HCT116 (cell line): ENCODE results near the gene PSENEN. TPM values are rescaled to one million over a fixed set of nuclear protein-coding genes. Genes with fewer than 3 reads are reported as not detected.

Experiments used
- ATAC-seq: fragments of 200-7000 bp; cut with Tn5 transposase; 2 replicates; pipeline ENCODE4 v1.9.1; 2020; ENCODE audit warnings: mild to moderate bottlenecking, moderate library complexity
- BruUV-seq: library from RNA; stranded (reverse); fragments of 400-500 nt; replicated peaks from 2 replicates; lab custom pipeline; 2021; lab: Mats Ljungman, UMichigan
- CTCF ChIA-PET: fragments of 300-600 bp; sonication (Branson Sonifier 250); formaldehyde crosslinking; loops from one replicate; lab custom pipeline; 2021; ENCODE audit warnings: antibody characterized with exemption; lab: Charles Lee
- POLR2A ChIA-PET: fragments of 300-600, 350-600 bp; sonication (Branson Sonifier 250); formaldehyde crosslinking; loops from one replicate; lab custom pipeline; 2021; ENCODE audit warnings: antibody characterized with exemption; lab: Charles Lee
- RAD21 ChIA-PET, 2 experiments: fragments of 300-600 bp; sonication (Branson Sonifier 250); formaldehyde crosslinking; loops; one replicate each; lab custom pipeline; 2023; ENCODE audit warnings: low total read pairs in 2 of 2; ENCODE audit not compliant: uncharacterized antibody in 2 of 2, unreplicated experiment in 2 of 2, low non-redundant PET in 1 of 2; lab: Charles Lee
- DNase-seq: peaks from one replicate; pipeline ENCODE4 v3.0.0-alpha.2; 2010; ENCODE audit warnings: low read depth, low spot score
- H2AFZ ChIP-seq: fragments of 200-600 bp; shearing (Covaris generic), sonication (generic); 2 replicates; pipeline ENCODE4 v1.6.1; 2017; ENCODE audit warnings: low read depth, mixed run types, mixed read lengths, antibody characterized with exemption, low read length; ENCODE audit not compliant: poor library complexity, severe bottlenecking
- H3K27ac ChIP-seq: 2 replicates; pipeline ENCODE4 v1.5.1; 2012; ENCODE audit warnings: low read depth, low read length
- H3K27me3 ChIP-seq: fragments of 200-600 bp; sonication (generic); 2 replicates; pipeline ENCODE4 v1.6.1; 2016; ENCODE audit warnings: mixed run types, low read length, mixed read lengths; ENCODE audit not compliant: insufficient read depth
- H3K36me3 ChIP-seq, 2 experiments: fragments of 200-500 bp in 1 of 2; fragments of 200-600 bp in 1 of 2; sonication (Bioruptor generic) in 1 of 2; sonication (generic) in 1 of 2; 2 replicates each; pipeline versions ENCODE4 v1.5.1 to v1.6.1; 2014 to 2016; ENCODE audit warnings: low read length in 2 of 2, inconsistent platforms in 1 of 2, mixed read lengths in 1 of 2, mixed run types in 1 of 2; ENCODE audit not compliant: insufficient read depth in 2 of 2, control insufficient read depth in 1 of 2
- H3K4me1 ChIP-seq, 2 experiments: fragments of 200-600 bp in 1 of 2; sonication (generic) in 1 of 2; 2 replicates each; pipeline versions ENCODE4 v1.5.1 to v1.6.1; 2012 to 2017; ENCODE audit warnings: low read length in 2 of 2, inconsistent platforms in 1 of 2, mild to moderate bottlenecking in 1 of 2, mixed read lengths in 1 of 2, mixed run types in 1 of 2, moderate library complexity in 1 of 2; ENCODE audit not compliant: insufficient read depth in 2 of 2, control insufficient read depth in 1 of 2
- H3K4me2 ChIP-seq: fragments of 200-600 bp; sonication (generic); 2 replicates; pipeline ENCODE4 v1.6.1; 2017; ENCODE audit warnings: mixed run types, low read length, mixed read lengths
- H3K4me3 ChIP-seq, 2 experiments: fragments of 200-600 bp in 1 of 2; sonication (generic) in 1 of 2; replicated peaks in 1 of 2; 2 replicates each; pipeline ENCODE4 v1.5.1; 2011 to 2016; ENCODE audit warnings: low read length in 2 of 2, control low read depth in 1 of 2, low read depth in 1 of 2, mild to moderate bottlenecking in 1 of 2, mixed read lengths in 1 of 2, mixed run types in 1 of 2
- H3K79me2 ChIP-seq: fragments of 200-600 bp; sonication (generic); 2 replicates; pipeline ENCODE4 v1.6.1; 2017; ENCODE audit warnings: mild to moderate bottlenecking, mixed run types, low read length, moderate library complexity, mixed read lengths; ENCODE audit not compliant: insufficient read depth
- H3K9ac ChIP-seq: fragments of 200-600 bp; sonication (generic); 2 replicates; pipeline ENCODE4 v1.6.1; 2016; ENCODE audit warnings: low read length, mixed read lengths
- H3K9me2 ChIP-seq: fragments of 200-600 bp; sonication (generic), shearing (Covaris generic); 2 replicates; pipeline ENCODE4 v1.6.1; 2017; ENCODE audit warnings: mixed run types, mild to moderate bottlenecking, moderate library complexity; ENCODE audit not compliant: insufficient read depth
- H3K9me3 ChIP-seq, 2 experiments: fragments of 200-500 bp in 1 of 2; fragments of 200-600 bp in 1 of 2; sonication (Bioruptor generic) in 1 of 2; sonication (generic) in 1 of 2; 2 replicates each; pipeline ENCODE4 v1.6.1; 2014 to 2017; ENCODE audit warnings: low read length in 2 of 2, mixed read lengths in 2 of 2, inconsistent platforms in 1 of 2, low read depth in 1 of 2, mild to moderate bottlenecking in 1 of 2, mixed run types in 1 of 2, moderate library complexity in 1 of 2; ENCODE audit not compliant: control insufficient read depth in 1 of 2, insufficient read depth in 1 of 2
- H4K20me1 ChIP-seq: fragments of 200-600 bp; sonication (generic), shearing (Covaris generic); 2 replicates; pipeline ENCODE4 v1.6.1; 2017; ENCODE audit warnings: mixed run types, mild to moderate bottlenecking, moderate library complexity; ENCODE audit not compliant: insufficient read depth
- ATF3 ChIP-seq: IDR thresholded peaks from 2 replicates; pipeline ENCODE4 v1.6.1; 2012
- CBX3 ChIP-seq: IDR thresholded peaks from 2 replicates; pipeline ENCODE4 v1.6.1; 2012; ENCODE audit warnings: low read depth
- CTCF ChIP-seq, 3 experiments: fragments of 200-600 bp in 1 of 3; sonication (generic) in 1 of 3; IDR thresholded peaks in 2 of 3; conservative IDR thresholded peaks in 1 of 3; 2 replicates each; pipeline ENCODE4 v1.5.1; 2012 to 2017; ENCODE audit warnings: low read depth in 2 of 3, low read length in 2 of 3, antibody characterized with exemption in 1 of 3, borderline replicate concordance in 1 of 3, control low read depth in 1 of 3, mild to moderate bottlenecking in 1 of 3, mixed read lengths in 1 of 3, mixed run types in 1 of 3, moderate library complexity in 1 of 3; ENCODE audit not compliant: insufficient read depth in 1 of 3
- ELF1 ChIP-seq: IDR thresholded peaks from 2 replicates; pipeline ENCODE4 v1.6.1; 2012; ENCODE audit warnings: low read depth, borderline replicate concordance
- EZH2 ChIP-seq: fragments of 200-600 bp; sonication (generic); IDR thresholded peaks from 2 replicates; pipeline ENCODE4 v1.6.1; 2017; ENCODE audit warnings: antibody characterized with exemption, mixed run types
- EZH2phosphoT487 ChIP-seq: fragments of 200-600 bp; IDR thresholded peaks from 2 replicates; pipeline ENCODE4 v1.6.1; 2018; ENCODE audit warnings: antibody characterized with exemption, borderline replicate concordance
- JUND ChIP-seq: IDR thresholded peaks from 2 replicates; pipeline ENCODE4 v1.6.1; 2012
- POLR2A ChIP-seq: IDR thresholded peaks from 2 replicates; pipeline ENCODE4 v1.7.0; 2011; ENCODE audit warnings: borderline replicate concordance; ENCODE audit not compliant: insufficient read depth, insufficient read length; ENCODE audit errors: extremely low read depth
- SP1 ChIP-seq: IDR thresholded peaks from 2 replicates; pipeline ENCODE4 v1.6.1; 2012; ENCODE audit warnings: low read depth
- SRF ChIP-seq: IDR thresholded peaks from 2 replicates; pipeline ENCODE4 v1.6.1; 2012; ENCODE audit warnings: low read depth
- TCF7L2 ChIP-seq: IDR thresholded peaks from 2 replicates; pipeline ENCODE4 v1.7.0; 2011; ENCODE audit warnings: borderline replicate concordance, inconsistent platforms; ENCODE audit not compliant: insufficient read depth, insufficient read length; ENCODE audit errors: extremely low read depth
- ZFX ChIP-seq: fragments of 450-650 bp; IDR thresholded peaks from 2 replicates; pipeline ENCODE4 v1.6.1; 2017
- ZNF274 ChIP-seq: fragments of 200-500 bp; sonication (Bioruptor generic); IDR thresholded peaks from 2 replicates; pipeline ENCODE4 v1.6.1; 2014; ENCODE audit warnings: mild to moderate bottlenecking, low read depth, low read length, inconsistent platforms
- intact Hi-C: fragments of 100-400 bp; cut with micrococcal nuclease; formaldehyde crosslinking; loops from 2 replicates; pipeline ENCODE4 v1.10.0; 2022
- total RNA-seq: library from RNA; stranded (reverse); gene quantifications from one replicate; pipeline ENCODE4 v1.2.1, GENCODE V29; 2021; ENCODE audit not compliant: unreplicated experiment

Gene PSENEN
- total RNA-seq, 1 experiment from 2014 or later = 55.3 TPM

GRCh38 chr19:35720648-35721047 is 24.8 kb upstream of the PSENEN start:
- no peaks in the 10 kb centered on the region for H3K27me3 ChIP-seq
- TF ChIP-seq SP1 (no peak), ZNF274 (no peak), EZH2phosphoT487 (no peak), TCF7L2 (no peak), ATF3 (no peak), ZFX (no peak), POLR2A (no peak), CTCF (IDR thresholded peaks at IDR 0.05 in 2 of 3, conservative IDR thresholded peaks at IDR 0.05 in 1 of 3; ENCODE audit: borderline replicate concordance in 1 of 3, insufficient read depth in 1 of 3, low read depth in 2 of 3, low read length in 2 of 3) (no peak), CBX3 (no peak), SRF (no peak), EZH2 (no peak), JUND (no peak), ELF1 (no peak)
- TF ChIP-seq, all 23 proteins: peak for 0
- CTCF ChIA-PET = no interaction called here
- no TSS peak for BruUV-seq
- intact Hi-C loops = no loop called here
- Histone ChIP-seq H3K4me1 (peaks cover 13 to 23% of the 10 kb centered on the region in 2 experiments), H3K4me2 (no peak overlapping the region), H3K9ac (no peak overlapping the region), H4K20me1 (no peaks in the 10 kb centered on the region), H3K79me2 (peaks cover 37% of the 10 kb centered on the region), H3K27ac (no peak overlapping the region), H3K36me3 (peaks cover 42 to 44% of the 10 kb centered on the region in 2 experiments; a peak in 3 of 4 replicates), H3K4me3 (no peak overlapping the region), H3K9me2 (no peaks in the 10 kb centered on the region), H2AFZ (no peak overlapping the region), H3K9me3 (no peaks in the 10 kb centered on the region)
- POLR2A ChIA-PET = interaction anchor here (1.7 kb wide), 1 partner anchor 28 kb away, joined by 3 read pairs; the partner anchor contains the start of gene LIN37
- DNase-seq (no peak), ATAC-seq (no peak)
- RAD21 ChIA-PET = no interaction called here
